ENCODE data around the gene RFPL3.
"Not testable (repeated sequence)": the region's sequence is repeated elsewhere in the genome, so short reads cannot be mapped to it uniquely, and the experiment has no call there.

Gene RFPL3
- 0 reads per million in 3 donors for total RNA-seq

DNA sequence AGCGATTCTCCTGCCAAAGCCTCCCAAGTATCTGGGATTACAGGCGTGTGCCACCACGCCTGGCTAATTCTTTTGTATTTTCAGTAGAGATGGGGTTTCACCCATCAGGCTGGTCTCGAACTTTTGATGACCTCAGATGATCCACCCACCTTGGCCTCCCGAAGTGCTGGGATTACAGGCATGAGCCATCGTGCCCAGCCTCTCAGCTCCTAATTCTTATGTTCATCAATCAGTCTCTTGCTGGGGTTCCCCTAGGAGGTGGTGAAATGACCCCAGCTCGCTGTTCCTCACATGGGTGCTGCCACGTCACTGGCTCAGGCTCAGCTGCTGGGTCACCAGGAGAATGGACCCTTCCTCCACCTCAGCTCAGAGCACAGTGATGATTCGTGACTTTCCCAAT is at the start of gene RFPL3:
RFPL3 (plus strand) TSS at position 301 of the 400 bp plus-strand sequence. CDS start 205 bp downstream, outside the sequence.
- H3K4me3 ChIP-seq (ENCODE audit: insufficient read depth, low read depth, low read length, poor library complexity, severe bottlenecking); H3K27ac ChIP-seq (ENCODE audit: insufficient read depth, low read length, poor library complexity, severe bottlenecking); DNase-seq; H3K36me3 ChIP-seq (ENCODE audit: control insufficient read depth, insufficient read depth, low read length); H3K4me1 ChIP-seq (ENCODE audit: control insufficient read depth, insufficient read depth, low read length, poor library complexity, severe bottlenecking); H3K27me3 ChIP-seq (replicated peaks; ENCODE audit: control insufficient read depth, insufficient read depth, low read length, poor library complexity, severe bottlenecking); H3K9me3 ChIP-seq (ENCODE audit: control insufficient read depth, low read length): not testable (repeated sequence)

DNA sequence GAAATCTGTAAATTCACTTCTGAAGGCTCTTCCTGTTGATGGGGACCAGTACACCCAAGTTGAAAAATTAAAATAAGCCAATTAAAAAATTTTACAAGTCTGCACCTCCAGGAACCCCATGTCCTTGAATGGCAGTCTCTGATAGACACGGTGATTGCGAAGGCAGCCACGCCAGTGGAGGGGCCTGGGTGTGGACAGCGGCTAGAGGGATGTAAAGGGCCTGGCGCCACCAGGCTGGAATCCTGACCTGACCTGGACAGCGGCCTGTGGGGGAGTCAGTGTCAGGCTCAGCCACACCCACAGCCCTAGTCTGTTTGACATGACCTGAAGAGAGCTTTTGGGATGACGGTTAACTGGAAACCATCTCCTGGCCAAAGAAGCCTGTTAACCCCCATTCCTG is 49.5 kb upstream of the RFPL3 start:
- Histone ChIP-seq H3K4me1 (ENCODE audit: control insufficient read depth, insufficient read depth, low read length, poor library complexity, severe bottlenecking) (no peaks in the 10 kb centered on the region), H3K4me3 (ENCODE audit: insufficient read depth, low read depth, low read length, poor library complexity, severe bottlenecking) (no peak overlapping the region), H3K9me3 (ENCODE audit: control insufficient read depth, low read length) (no peaks in the 10 kb centered on the region), H3K36me3 (ENCODE audit: control insufficient read depth, insufficient read depth, low read length) (no peaks in the 10 kb centered on the region), H3K27me3 (replicated peaks; ENCODE audit: control insufficient read depth, insufficient read depth, low read length, poor library complexity, severe bottlenecking) (peaks cover 4% of the 10 kb centered on the region), H3K27ac (ENCODE audit: insufficient read depth, low read length, poor library complexity, severe bottlenecking) (no peak overlapping the region)
- no peak for DNase-seq

DNA sequence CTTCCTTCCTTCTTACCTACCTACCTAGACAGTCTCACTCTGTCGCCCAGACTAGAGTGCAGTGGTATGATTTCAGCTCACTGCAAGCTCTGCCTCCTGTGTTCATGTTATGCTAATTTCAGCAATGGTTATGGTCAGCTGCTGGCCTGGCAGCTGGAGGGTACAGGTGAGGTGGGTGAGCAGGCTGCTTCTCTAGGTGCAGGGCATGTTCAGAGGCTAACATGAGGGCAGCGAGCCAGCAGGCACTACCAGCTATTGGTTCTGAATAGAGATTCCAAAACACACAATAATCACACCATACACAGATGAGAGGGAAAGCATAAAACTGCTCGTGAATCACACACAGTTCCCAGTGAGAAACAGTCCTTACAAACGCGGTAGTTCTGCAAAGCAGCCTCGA is 48.7 kb upstream of the RFPL3 start:
- Histone ChIP-seq H3K27ac (ENCODE audit: insufficient read depth, low read length, poor library complexity, severe bottlenecking) (no peak overlapping the region), H3K9me3 (ENCODE audit: control insufficient read depth, low read length) (no peaks in the 10 kb centered on the region), H3K27me3 (replicated peaks; ENCODE audit: control insufficient read depth, insufficient read depth, low read length, poor library complexity, severe bottlenecking) (peaks cover 4% of the 10 kb centered on the region), H3K36me3 (ENCODE audit: control insufficient read depth, insufficient read depth, low read length) (no peaks in the 10 kb centered on the region), H3K4me1 (ENCODE audit: control insufficient read depth, insufficient read depth, low read length, poor library complexity, severe bottlenecking) (no peaks in the 10 kb centered on the region), H3K4me3 (ENCODE audit: insufficient read depth, low read depth, low read length, poor library complexity, severe bottlenecking) (no peak overlapping the region)
- DNase-seq: no peak

DNA sequence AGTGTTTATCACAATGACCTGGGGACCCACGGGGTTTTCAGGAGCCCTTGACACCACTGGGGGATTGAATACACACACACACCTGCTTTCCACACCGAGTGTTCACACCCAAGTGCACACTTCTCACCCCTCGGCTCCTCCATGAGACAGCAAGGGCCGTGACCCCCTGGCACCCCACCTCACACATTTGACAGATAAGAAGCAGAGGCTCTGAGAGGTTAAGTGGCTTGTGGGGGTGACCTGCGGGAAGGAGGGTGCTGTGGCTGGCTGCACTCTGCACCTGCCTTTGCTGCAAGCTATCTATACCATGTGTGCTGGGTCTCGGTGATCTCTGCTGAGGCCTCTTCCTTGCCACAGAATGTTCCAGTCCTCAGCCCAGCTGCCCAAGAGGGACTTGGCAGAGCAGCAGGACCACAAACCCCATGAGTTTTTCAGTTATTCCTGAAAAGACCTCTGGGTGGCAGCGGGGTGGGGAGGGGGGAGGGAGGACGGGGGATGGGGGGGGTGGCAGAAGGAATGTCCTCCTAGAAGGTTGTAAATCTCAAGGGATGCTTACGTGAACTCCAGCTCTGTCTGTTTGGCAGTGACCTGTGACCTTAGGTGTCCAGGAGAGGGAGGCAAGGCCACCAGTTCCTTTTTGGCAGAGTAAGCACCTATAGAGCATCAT is 47.9 kb upstream of the RFPL3 start:
- Histone ChIP-seq H3K27me3 (replicated peaks; ENCODE audit: control insufficient read depth, insufficient read depth, low read length, poor library complexity, severe bottlenecking) (peaks cover 4% of the 10 kb centered on the region), H3K4me3 (ENCODE audit: insufficient read depth, low read depth, low read length, poor library complexity, severe bottlenecking) (no peak overlapping the region), H3K27ac (ENCODE audit: insufficient read depth, low read length, poor library complexity, severe bottlenecking) (no peak overlapping the region), H3K9me3 (ENCODE audit: control insufficient read depth, low read length) (no peaks in the 10 kb centered on the region), H3K4me1 (ENCODE audit: control insufficient read depth, insufficient read depth, low read length, poor library complexity, severe bottlenecking) (no peaks in the 10 kb centered on the region), H3K36me3 (ENCODE audit: control insufficient read depth, insufficient read depth, low read length) (no peaks in the 10 kb centered on the region)
- no peak for DNase-seq

DNA sequence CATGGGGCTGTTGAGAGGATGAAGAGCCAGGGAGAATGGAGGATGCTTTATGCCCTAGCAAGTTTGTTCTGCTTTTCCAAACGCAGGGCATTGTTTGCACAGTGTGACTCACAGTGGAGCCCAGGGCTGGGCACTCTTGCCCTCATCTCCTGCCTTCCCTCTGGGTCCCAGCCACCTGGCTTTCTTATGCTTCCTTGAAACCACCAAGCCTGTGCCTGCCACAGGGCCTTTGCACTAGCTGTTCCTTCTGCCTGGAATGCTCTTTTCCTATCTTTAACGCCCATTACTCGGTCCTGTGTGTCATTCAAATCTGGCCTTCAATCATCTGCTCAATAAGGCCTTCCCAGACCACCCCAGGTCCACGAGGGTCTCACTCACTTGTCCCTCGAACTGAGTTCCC is 46.9 kb upstream of the RFPL3 start:
- H3K4me1 ChIP-seq (ENCODE audit: control insufficient read depth, insufficient read depth, low read length, poor library complexity, severe bottlenecking): no peaks in the 10 kb centered on the region

DNA sequence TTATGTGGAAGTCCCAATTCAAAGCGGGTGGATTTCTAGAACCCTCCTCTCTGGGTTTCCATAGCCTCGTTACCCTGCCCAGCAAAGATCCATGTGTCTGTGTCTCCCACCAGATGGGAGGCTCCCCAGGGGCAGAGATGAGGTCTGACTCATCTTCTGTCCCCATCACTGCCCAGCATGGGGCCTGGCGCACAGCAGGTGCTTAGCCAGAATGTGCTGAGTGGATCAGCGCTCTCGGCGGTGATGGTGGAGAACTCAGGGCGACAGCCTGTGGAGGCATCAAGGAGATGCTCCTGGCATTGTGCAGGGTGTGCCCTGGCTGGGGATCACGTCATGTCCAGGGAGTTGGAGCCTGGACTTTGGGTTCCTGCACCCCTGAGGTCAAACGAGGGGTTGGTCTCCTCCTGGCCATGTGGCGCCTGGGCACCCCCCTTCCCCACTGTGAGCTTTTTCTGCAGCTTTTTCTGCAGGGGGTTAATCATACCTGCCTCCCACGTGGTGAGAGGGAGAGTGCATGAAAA is 46.1 kb upstream of the RFPL3 start:
- Histone ChIP-seq H3K27ac (ENCODE audit: insufficient read depth, low read length, poor library complexity, severe bottlenecking) (no peak overlapping the region), H3K4me3 (ENCODE audit: insufficient read depth, low read depth, low read length, poor library complexity, severe bottlenecking) (no peak overlapping the region), H3K9me3 (ENCODE audit: control insufficient read depth, low read length) (no peaks in the 10 kb centered on the region), H3K27me3 (replicated peaks; ENCODE audit: control insufficient read depth, insufficient read depth, low read length, poor library complexity, severe bottlenecking) (peaks cover 4% of the 10 kb centered on the region), H3K4me1 (ENCODE audit: control insufficient read depth, insufficient read depth, low read length, poor library complexity, severe bottlenecking) (no peaks in the 10 kb centered on the region), H3K36me3 (ENCODE audit: control insufficient read depth, insufficient read depth, low read length) (no peaks in the 10 kb centered on the region)
- no peak for DNase-seq

More for the DNA sequence above, 46.9 kb upstream of the RFPL3 start:
- Histone ChIP-seq H3K36me3 (ENCODE audit: control insufficient read depth, insufficient read depth, low read length) (no peaks in the 10 kb centered on the region), H3K27me3 (replicated peaks; ENCODE audit: control insufficient read depth, insufficient read depth, low read length, poor library complexity, severe bottlenecking) (peaks cover 4% of the 10 kb centered on the region), H3K27ac (ENCODE audit: insufficient read depth, low read length, poor library complexity, severe bottlenecking) (no peak overlapping the region), H3K4me3 (ENCODE audit: insufficient read depth, low read depth, low read length, poor library complexity, severe bottlenecking) (no peak overlapping the region), H3K9me3 (ENCODE audit: control insufficient read depth, low read length) (no peaks in the 10 kb centered on the region)
- DNase-seq: no peak

DNA sequence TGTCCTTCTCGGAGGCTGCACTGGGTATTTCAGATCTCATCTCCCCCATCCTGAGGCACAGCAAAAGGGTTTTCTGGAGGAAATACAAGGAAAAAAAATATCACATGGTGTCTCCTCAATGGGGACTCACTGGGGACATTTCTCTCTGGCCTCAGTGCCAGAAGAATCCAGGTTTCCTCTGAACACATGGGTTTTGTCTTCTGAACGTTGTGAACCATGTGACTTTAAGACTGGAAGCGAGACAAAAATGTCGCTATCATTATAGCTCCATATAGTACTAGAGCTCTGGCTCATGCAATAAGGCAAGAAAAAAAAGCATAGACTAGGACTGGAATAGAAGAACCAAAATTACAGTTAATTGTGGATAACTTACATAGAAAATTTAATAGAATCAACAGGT is 44.9 kb upstream of the RFPL3 start:
- Histone ChIP-seq H3K4me3 (ENCODE audit: insufficient read depth, low read depth, low read length, poor library complexity, severe bottlenecking) (no peak overlapping the region), H3K9me3 (ENCODE audit: control insufficient read depth, low read length) (no peaks in the 10 kb centered on the region), H3K27ac (ENCODE audit: insufficient read depth, low read length, poor library complexity, severe bottlenecking) (no peak overlapping the region), H3K27me3 (replicated peaks; ENCODE audit: control insufficient read depth, insufficient read depth, low read length, poor library complexity, severe bottlenecking) (peaks cover 4% of the 10 kb centered on the region), H3K36me3 (ENCODE audit: control insufficient read depth, insufficient read depth, low read length) (no peaks in the 10 kb centered on the region), H3K4me1 (ENCODE audit: control insufficient read depth, insufficient read depth, low read length, poor library complexity, severe bottlenecking) (no peaks in the 10 kb centered on the region)
- DNase-seq: no peak

DNA sequence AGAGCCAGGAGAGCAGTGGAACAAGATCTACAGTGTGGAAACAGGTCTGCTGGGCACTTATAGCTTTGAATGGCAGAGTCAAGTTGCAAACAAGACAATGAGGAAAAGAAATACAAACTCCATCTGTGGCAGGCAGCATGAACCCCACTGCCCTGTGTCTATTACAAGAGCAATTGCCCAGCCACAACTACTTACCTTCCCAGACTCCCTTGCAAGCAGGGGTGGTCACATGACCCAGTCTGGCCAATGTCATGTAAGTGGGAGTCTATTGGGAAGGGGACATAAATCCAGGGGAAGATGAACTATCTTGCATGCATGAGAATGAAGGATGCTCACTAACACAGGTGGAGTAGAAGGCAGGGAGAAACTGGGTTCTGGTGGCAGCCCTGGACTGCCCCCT is 44.1 kb upstream of the RFPL3 start:
- no peak overlapping the region for H3K27ac ChIP-seq (ENCODE audit: insufficient read depth, low read length, poor library complexity, severe bottlenecking)
- no peak overlapping the region for H3K4me3 ChIP-seq (ENCODE audit: insufficient read depth, low read depth, low read length, poor library complexity, severe bottlenecking)
- DNase-seq: no peak

DNA sequence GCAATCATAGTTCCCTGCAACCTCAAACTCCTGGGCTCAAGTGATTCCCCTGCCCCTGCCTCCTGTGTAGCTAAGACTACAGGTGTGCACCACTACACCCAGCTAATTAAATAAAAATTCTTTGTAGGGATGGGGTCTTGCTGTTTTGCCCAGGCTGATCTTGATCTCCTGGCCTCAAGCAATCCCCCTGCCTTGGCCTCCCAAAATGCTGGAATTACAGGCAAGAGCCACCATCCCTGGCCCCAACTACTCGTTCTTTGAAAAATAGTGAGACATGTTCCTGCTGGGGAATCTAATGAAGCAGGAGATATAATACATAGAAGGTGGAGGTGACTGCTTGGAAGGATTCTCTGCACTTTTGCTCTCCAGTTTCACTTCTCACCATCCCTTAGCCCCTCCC is 40.1 kb upstream of the RFPL3 start:
- no peak for DNase-seq
- no peaks in the 10 kb centered on the region for H3K9me3 ChIP-seq (ENCODE audit: control insufficient read depth, low read length)
- H3K4me3 ChIP-seq (ENCODE audit: insufficient read depth, low read depth, low read length, poor library complexity, severe bottlenecking): no peak overlapping the region
- H3K27ac ChIP-seq (ENCODE audit: insufficient read depth, low read length, poor library complexity, severe bottlenecking): no peak overlapping the region
- H3K27me3 ChIP-seq (replicated peaks; ENCODE audit: control insufficient read depth, insufficient read depth, low read length, poor library complexity, severe bottlenecking): no peaks in the 10 kb centered on the region
- H3K36me3 ChIP-seq (ENCODE audit: control insufficient read depth, insufficient read depth, low read length): no peaks in the 10 kb centered on the region
- H3K4me1 ChIP-seq (ENCODE audit: control insufficient read depth, insufficient read depth, low read length, poor library complexity, severe bottlenecking): no peaks in the 10 kb centered on the region

More for the DNA sequence above, 44.1 kb upstream of the RFPL3 start:
- Histone ChIP-seq H3K9me3 (ENCODE audit: control insufficient read depth, low read length) (no peaks in the 10 kb centered on the region), H3K27me3 (replicated peaks; ENCODE audit: control insufficient read depth, insufficient read depth, low read length, poor library complexity, severe bottlenecking) (peaks cover 4% of the 10 kb centered on the region), H3K36me3 (ENCODE audit: control insufficient read depth, insufficient read depth, low read length) (no peaks in the 10 kb centered on the region), H3K4me1 (ENCODE audit: control insufficient read depth, insufficient read depth, low read length, poor library complexity, severe bottlenecking) (no peaks in the 10 kb centered on the region)

DNA sequence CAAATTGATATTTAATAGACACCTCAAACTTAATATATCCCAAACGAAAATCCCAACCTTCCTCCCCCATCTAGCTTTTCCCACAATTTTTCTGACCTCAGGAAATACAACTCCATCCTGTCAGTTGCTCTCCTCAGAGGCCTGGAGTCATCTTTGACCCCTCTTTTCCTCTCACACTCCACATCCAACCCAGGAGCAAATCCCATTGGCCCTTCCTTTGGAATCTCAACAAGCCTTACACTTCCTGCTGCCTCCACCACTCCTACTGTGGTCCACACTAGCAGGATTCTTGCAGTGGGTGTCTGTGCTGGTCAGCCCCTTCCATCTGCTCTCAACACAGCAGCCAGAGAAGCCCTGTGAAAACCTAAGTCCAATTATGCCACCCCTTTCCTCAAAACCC is 39.3 kb upstream of the RFPL3 start:
- no peaks in the 10 kb centered on the region for H3K27me3 ChIP-seq (replicated peaks; ENCODE audit: control insufficient read depth, insufficient read depth, low read length, poor library complexity, severe bottlenecking)
- H3K4me1 ChIP-seq (ENCODE audit: control insufficient read depth, insufficient read depth, low read length, poor library complexity, severe bottlenecking): no peaks in the 10 kb centered on the region
- H3K9me3 ChIP-seq (ENCODE audit: control insufficient read depth, low read length): no peaks in the 10 kb centered on the region
- no peak for DNase-seq
- H3K27ac ChIP-seq (ENCODE audit: insufficient read depth, low read length, poor library complexity, severe bottlenecking): no peak overlapping the region
- no peaks in the 10 kb centered on the region for H3K36me3 ChIP-seq (ENCODE audit: control insufficient read depth, insufficient read depth, low read length)
- H3K4me3 ChIP-seq (ENCODE audit: insufficient read depth, low read depth, low read length, poor library complexity, severe bottlenecking): no peak overlapping the region

Data from effector memory CD4-positive, alpha-beta T cell (primary cell).